ENCODE results near the gene DCD.
A peak's percentile ranks its signal among the peaks of the same experiment; 100 is the strongest.

DCD gene

DNA sequence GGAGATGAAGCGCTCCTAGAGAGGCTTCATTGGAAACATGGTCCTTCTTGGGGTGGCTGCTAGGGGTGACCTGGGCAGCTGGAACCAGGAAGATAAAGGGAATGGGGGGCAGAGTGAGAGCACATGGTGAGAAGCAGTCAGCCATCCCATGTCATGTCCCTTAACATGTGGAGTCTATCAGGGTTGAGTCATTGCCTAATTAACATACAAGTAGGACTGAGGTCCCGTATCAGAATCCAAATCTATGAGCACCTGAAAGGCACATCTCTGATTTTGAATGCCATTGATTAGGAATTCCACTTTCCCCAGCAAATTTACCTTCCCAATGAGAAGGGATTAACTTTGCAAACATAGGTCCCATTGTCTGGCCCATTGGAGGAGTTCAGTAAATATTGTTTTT is 39.4 kb downstream of the DCD start:
- no peak for DNase-seq (ENCODE audit: low read depth in 1 of 2, low spot score in 1 of 2)

DNA sequence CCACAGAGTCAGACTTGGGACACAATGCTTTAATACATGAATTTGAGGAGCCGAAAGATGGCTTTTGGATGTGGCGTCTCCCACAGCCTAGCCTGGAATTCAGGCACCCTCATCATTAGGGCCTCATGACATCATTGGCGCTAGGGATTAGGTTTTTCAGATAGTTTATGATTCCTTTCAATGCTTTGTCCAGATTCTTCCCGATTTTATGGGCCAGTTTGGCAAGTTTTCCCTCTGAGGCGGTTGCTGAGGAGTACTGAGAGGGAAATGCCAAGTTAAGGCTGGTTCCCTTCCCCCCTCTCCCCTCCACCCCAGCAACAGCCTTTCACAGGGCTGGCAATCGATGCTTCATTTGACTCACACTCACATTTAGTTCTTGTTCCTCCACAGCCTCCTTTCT is 40.0 kb downstream of the DCD start:
- no peak for DNase-seq (ENCODE audit: low read depth in 1 of 2, low spot score in 1 of 2)

DNA sequence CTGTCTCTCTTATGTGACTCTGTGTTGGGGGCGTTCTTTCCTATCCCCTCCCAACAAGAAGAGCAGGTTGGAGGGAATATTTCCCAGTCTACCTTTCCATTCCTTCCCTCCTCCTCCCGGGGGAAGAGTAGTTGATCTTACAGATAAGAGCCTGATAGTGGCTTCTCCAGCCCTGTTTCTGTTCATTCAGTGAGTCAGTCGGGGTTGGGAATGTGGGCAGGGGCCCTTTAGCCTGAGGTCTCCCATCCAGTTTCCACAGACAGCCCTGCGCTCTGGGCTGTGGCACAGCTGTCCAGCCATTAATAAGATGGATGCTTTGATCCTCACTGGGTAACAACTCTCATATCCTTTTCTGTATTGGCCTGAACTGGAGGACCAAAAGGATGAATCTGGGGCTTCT is 41.6 kb downstream of the DCD start:
- DNase-seq (ENCODE audit: low read depth in 1 of 2, low spot score in 1 of 2): no peak

DNA sequence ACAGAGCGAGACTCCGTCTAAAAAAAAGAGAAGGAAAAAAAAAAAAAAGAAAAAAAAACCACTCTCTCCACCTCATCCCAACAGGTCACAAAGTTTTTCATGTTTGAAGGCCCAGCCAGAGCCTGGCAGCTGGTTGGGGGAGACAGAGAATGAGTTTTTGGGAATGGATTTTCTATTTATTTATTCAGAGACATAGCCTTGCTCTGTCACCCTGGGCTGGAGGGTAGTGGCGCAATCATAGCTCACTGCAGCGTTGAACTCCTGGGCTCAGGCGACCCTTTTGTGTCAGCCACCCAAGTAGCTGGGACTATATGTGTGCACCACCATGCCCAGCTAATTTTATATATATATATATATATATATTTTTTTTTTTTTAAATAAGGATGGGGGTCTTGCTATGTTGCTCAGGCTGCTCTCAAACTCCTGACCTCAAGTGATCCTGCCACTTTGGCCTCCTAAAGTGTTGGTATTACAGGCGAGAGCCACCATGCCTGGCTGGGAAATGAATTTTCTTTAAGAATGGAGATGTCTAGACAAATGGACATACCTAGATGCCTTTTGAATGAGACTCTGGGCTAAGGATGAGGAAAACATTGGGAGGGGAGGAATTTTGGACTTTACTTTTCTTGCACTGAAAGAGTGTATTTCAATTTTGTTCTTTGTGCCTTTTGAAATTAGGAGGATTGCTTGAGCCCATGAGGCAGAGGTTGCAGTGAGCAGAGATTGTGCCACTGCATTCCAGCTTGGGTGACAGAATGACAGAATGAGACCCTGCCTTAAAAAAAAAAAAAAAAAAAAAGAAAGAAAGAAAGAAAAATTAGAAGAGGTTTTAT is 42.8 kb downstream of the DCD start:
- DNase-seq (ENCODE audit: low read depth in 1 of 2, low spot score in 1 of 2): no peak

DNA sequence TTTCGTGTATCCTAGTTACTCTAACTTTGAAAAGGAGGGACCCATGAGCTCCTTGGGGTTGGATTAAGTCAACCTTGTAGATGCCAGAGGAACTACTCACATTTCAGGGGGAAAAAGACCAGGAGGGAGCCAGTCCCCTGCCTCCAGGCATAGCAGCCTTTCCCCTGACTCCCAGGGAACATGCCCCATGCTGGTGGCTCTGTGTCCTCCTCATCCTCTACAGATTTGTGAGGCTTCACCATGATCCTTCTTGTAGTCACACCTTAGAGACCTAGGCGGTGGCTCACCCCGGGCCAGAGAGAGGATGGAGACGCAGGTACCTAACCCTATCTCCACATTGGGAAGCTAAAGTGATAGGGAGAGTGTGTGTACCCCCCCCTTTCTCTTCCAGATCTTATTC is 43.7 kb downstream of the DCD start:
- DNase-seq (ENCODE audit: low read depth in 1 of 2, low spot score in 1 of 2): no peak

DNA sequence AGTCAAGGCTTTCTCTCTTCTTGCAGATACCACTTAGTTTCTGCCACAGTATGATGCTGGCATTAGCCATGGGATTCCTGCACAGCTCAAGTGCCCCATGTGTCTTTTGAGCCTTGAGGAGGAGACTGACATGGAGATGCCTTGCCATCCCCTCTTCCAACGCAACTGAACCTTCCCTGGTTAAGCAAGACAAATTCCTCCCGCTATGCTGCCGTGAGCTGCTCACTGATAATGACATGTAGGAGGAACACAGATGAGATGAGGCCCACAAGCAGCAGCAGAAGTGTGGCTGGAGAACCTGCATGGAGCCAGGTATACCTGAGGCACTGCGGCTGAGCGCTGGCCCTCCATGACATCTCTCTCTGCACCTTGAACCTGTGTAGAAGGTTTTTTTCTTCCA is 44.3 kb downstream of the DCD start:
- DNase-seq (ENCODE audit: low read depth in 1 of 2, low spot score in 1 of 2): no peak

DNA sequence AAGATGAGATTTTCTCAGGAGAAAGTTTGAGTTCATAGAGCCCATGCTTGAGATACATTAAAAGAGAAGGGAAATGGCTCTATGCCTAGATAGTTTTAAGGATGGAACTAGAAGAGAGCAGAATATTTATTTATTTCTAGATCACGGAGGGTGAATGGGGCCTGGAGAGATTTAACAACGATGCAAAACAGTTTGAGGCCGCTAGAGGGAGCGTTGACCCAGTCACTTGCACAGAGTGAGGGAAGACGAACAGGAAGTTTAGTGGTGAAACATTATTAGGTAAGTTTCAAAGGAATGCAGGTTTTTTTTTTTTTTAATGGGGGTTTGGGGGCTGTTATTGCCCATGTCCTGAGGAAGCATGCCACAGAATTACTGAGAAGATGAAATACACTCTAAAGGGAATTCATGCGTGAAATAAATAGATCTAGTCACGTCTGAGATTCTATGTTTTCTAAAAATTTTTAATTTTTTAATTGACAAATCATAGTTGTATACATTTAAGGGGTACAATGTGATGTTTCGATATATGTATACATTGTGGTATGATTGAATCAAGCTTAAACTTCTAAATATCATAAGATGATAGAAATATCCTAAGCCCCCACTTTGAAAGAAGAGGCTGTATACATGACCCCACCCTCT is 44.9 kb downstream of the DCD start:
- peak; percentile 27 to 33 for DNase-seq (ENCODE audit: low read depth in 1 of 2, low spot score in 1 of 2)

DNA sequence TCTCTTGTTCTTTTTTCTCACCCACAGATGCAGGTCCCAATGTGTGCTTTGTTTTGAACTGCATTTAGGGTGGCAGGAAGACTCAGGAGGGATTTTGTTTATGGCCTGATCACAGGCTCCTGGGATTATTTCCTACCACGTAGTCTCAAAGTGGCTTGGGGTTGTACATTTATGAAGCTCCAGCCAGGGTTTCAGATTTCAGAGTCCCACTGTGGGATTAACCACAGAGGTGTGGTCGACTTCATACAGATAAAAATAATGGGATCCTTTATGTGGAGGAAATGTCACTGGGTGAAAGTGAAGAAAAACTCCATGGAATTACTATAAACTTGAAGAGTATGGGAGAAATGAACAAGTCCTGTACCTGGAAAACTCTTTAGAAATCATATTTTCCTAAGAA is 45.5 kb downstream of the DCD start:
- no peak for DNase-seq (ENCODE audit: low read depth in 1 of 2, low spot score in 1 of 2)

DNA sequence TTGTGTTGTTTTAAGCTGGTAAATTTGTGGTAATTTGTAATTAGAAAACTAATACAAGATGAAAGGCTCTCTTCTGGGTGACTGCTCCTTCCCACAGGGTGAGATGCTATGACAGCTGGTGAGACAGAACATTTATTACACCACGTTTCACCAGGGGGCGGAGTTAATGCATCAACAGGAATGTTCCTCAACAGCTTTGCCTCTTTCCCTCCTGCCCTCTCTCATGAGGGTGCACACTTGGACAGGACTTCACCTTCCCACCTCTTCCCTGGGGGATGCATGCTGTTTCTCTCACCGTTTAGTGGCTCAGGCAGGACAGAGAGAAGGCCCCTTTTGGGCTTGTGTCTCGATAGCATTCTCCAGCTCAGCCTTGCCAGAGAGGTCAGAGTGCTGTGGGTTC is 46.3 kb downstream of the DCD start:
- no peak for DNase-seq (ENCODE audit: low read depth in 1 of 2, low spot score in 1 of 2)

DNA sequence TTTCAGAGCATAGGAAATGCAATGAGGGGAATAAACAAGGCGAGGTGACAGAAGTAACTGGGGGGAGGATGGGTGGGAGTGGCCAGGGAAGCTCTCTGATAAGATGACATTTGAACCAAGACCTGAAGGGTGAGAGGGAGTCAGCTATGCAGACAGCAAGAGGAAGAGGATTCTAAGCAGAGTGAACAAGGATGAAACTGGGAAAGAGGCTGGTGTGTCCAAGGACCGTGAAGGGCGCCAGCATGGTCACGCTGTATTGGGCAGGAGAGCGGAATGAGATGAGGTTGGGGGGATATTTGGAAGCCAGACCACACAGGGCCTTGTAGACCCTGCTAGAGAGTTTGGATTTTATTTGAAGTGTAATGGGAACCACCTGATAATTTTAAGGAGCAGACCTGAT is 49.2 kb downstream of the DCD start:
- no peak for DNase-seq (ENCODE audit: low read depth in 1 of 2, low spot score in 1 of 2)

DNA sequence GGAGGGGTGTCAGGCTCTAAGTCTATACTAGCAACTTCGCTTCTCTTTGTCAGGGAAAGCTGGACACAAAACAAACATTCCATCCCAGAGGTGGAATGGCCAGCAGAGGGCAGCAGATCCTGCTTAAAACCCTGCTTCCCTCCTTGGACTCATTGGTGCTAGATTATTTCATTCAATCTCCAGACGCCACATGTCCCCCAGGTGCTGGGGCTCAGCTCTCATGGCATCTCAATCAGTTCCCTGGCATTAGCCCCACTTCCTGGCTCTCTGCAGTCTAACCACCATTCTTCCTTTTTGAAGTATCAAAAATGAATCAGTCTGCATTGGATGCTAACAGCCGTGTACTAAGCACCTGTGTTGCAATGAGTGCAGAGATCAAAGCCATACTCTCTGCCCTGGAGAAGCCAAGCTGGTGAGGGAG is 51.6 kb downstream of the DCD start:
- peak; percentile 11 to 20 for DNase-seq (ENCODE audit: low read depth in 1 of 2, low spot score in 1 of 2)

DNA sequence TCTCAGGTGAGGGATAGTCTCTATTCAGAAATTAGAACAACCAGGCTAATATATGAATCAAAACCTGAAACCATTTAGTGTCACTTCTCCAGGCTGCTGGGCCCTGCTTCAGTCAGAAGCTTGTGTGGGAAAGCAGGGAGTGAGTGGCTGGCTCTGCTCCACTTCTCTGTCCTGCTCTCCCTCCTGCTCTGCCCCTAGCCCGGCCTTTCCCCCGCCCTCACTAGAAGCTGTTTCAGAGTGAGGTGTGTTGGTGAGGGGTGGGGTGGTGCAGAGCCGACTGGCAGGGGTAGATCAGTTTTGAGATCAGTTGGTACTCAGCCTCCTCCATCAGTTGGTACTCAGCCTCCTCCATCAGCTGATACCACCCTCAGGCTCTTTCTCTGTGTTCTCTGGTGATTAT is 52.7 kb downstream of the DCD start:
- DNase-seq (ENCODE audit: low read depth in 1 of 2, low spot score in 1 of 2): no peak

All from activated T-helper 1 cell treated with anti-CD3 and anti-CD28 coated beads, Interleukin-2, amount 50 U/mL, for 16 hours (primary cell).